MCF 10A (cell line): ENCODE results near the gene MOCS3. TPM values are rescaled to one million over a fixed set of nuclear protein-coding genes. Genes with fewer than 3 reads are reported as not detected.

ENCODE experiments used
- Bru-seq: library from RNA; stranded (reverse); fragments of 400-500 nt; gene quantifications from one replicate; lab custom pipeline; 2021; lab: Mats Ljungman, UMichigan
- BruChase-seq, 2 experiments: library from RNA; stranded (reverse); fragments of 400-500 nt; gene quantifications; one replicate each; lab custom pipeline; 2021; lab: Mats Ljungman, UMichigan
- BruUV-seq: library from RNA; stranded (reverse); fragments of 400-500 nt; replicated peaks from 2 replicates; lab custom pipeline; 2021; lab: Mats Ljungman, UMichigan
- CTCF ChIA-PET: fragments of 300-600 bp; sonication (Branson Sonifier 250); formaldehyde crosslinking; extraction: SDS; loops from one replicate; lab custom pipeline; 2021; ENCODE audit warnings: antibody characterized with exemption, inconsistent platforms; lab: Yijun Ruan, JAX
- POLR2A ChIA-PET: fragments of 300-600, 350-650 bp; sonication (Branson Sonifier 250); formaldehyde crosslinking; extraction: SDS; loops from one replicate; lab custom pipeline; 2020; ENCODE audit warnings: antibody characterized with exemption, inconsistent platforms; lab: Yijun Ruan, JAX
- DNase-seq: peaks from one replicate; pipeline ENCODE4 v3.0.0-alpha.2; 2018; ENCODE audit not compliant: unreplicated experiment
- H3K27ac Mint-ChIP-seq: one replicate; pipeline ENCODE4 v1.8.0; 2022; ENCODE audit warnings: mild to moderate bottlenecking, low read depth, mixed read lengths; ENCODE audit not compliant: unreplicated experiment
- H3K27me3 Mint-ChIP-seq: one replicate; pipeline ENCODE4 v1.8.0; 2022; ENCODE audit warnings: mixed read lengths; ENCODE audit not compliant: insufficient read depth, unreplicated experiment
- H3K36me3 Mint-ChIP-seq: one replicate; pipeline ENCODE4 v1.8.0; 2022; ENCODE audit warnings: mild to moderate bottlenecking, moderate library complexity, mixed read lengths; ENCODE audit not compliant: insufficient read depth, unreplicated experiment
- H3K4me1 Mint-ChIP-seq: one replicate; pipeline ENCODE4 v1.8.0; 2022; ENCODE audit warnings: mixed read lengths; ENCODE audit not compliant: insufficient read depth, unreplicated experiment
- H3K4me3 Mint-ChIP-seq: one replicate; pipeline ENCODE4 v1.8.0; 2022; ENCODE audit warnings: mild to moderate bottlenecking, moderate library complexity, mixed read lengths; ENCODE audit not compliant: unreplicated experiment
- H3K9me3 Mint-ChIP-seq: one replicate; pipeline ENCODE4 v1.8.0; 2022; ENCODE audit warnings: mixed read lengths; ENCODE audit not compliant: unreplicated experiment
- CTCF ChIP-seq: fragments of 200-600 bp; IDR thresholded peaks from one replicate; pipeline ENCODE4 v1.8.0; 2022; ENCODE audit warnings: antibody characterized with exemption, mild to moderate bottlenecking; ENCODE audit not compliant: unreplicated experiment
- intact Hi-C: fragments of 100-400 bp; cut with micrococcal nuclease; formaldehyde crosslinking; loops from 2 replicates; pipeline ENCODE4 v1.14.1; 2022
- long read RNA-seq: library from polyadenylated mRNA; stranded (forward); transcript quantifications from one replicate; pipeline ENCODE4 v2.0.0, GENCODE V29; 2022
- total RNA-seq: library from RNA; stranded (reverse); gene quantifications from 2 replicates; pipeline ENCODE4 v1.2.3, GENCODE V29; 2022

MOCS3 gene
- total RNA-seq (5.8 and 6.0 TPM in 2 replicates), Bru-seq, nascent RNA (percentile 82 among the genes with signal in this experiment), BruChase-seq, experiment 1, labeled RNA remaining after a 6-hour chase (percentile 57 among the genes with signal in this experiment), BruChase-seq, experiment 2, labeled RNA remaining after a 2-hour chase (percentile 89 among the genes with signal in this experiment)
- long read RNA-seq, full-length matches to known transcripts: 32 of 32 reads
- long read RNA-seq, partial matches to known transcripts: 0 of 32 reads
- long read RNA-seq, other reads (novel, unspliced or antisense): 0 of 32 reads

- CTCF ChIA-PET: interaction anchor here (0.6 to 2.9 kb wide), 15 partner anchors 9 to 348 kb away, joined by 3 to 17 read pairs (median 3); partner anchors contain the start of genes ADNP and BCAS4
- Mint-ChIP-seq H3K27me3 (no peaks in the 10 kb centered on the region), H3K27ac (peak within 1 kb of the TSS; percentile 100), H3K4me1 (peaks cover 15% of the 10 kb centered on the region), H3K4me3 (peak within 1 kb of the TSS; percentile 91), H3K9me3 (no peaks in the 10 kb centered on the region), H3K36me3 (peaks cover 64% of the 10 kb centered on the region)
- POLR2A ChIA-PET: interaction anchor here (0.6 to 4.4 kb wide), 46 partner anchors 9 to 1026 kb away, joined by 3 to 136 read pairs (median 6); partner anchors contain the start of genes ADNP, BCAS4, PARD6B and PTPN1
- intact Hi-C loops: loop anchor here (1.0 kb wide), 1 partner anchor 21 kb away; no protein-coding TSS in a partner anchor
- DNase-seq: peak; percentile 92
- TSS peak; percentile 70 for BruUV-seq
- TF ChIP-seq CTCF: no peak
These were observed at the start of gene MOCS3 for GRCh38 chr20:50958615-50959542. Gene MOCS3 (plus strand): TSS chr20:50958818. CDS start chr20:50958843, 25 bp downstream.

GRCh38 chr20:50909413-50909812 is 49.2 kb upstream of the MOCS3 start:
- Mint-ChIP-seq H3K9me3 (no peaks in the 10 kb centered on the region), H3K27me3 (no peaks in the 10 kb centered on the region), H3K27ac (no peak overlapping the region), H3K4me1 (peaks cover 29% of the 10 kb centered on the region), H3K4me3 (no peak overlapping the region), H3K36me3 (peaks cover 54% of the 10 kb centered on the region)
- ChIA-PET POLR2A (interaction anchor here (0.6 to 1.8 kb wide), 5 partner anchors 11 to 716 kb away, joined by 3 to 7 read pairs (median 4); partner anchors contain the start of gene ADNP), CTCF (interaction anchor here (1.2 to 1.8 kb wide), 4 partner anchors 12 to 115 kb away, joined by 3 to 10 read pairs (median 4); partner anchors contain the start of gene BCAS4)
- no peak for TF ChIP-seq CTCF
- intact Hi-C loops: no loop called here
- no TSS peak for BruUV-seq
- no peak for DNase-seq

- CTCF ChIA-PET: interaction anchor here (0.7 to 1.8 kb wide), 5 partner anchors 13 to 276 kb away, joined by 3 to 11 read pairs (median 3); no protein-coding TSS in a partner anchor
- H3K4me3 Mint-ChIP-seq: no peak overlapping the region
These were observed 47.6 kb upstream of the MOCS3 start for GRCh38 chr20:50911030-50911429.

More at GRCh38 chr20:50911030-50911429, 47.6 kb upstream of the MOCS3 start:
- DNase-seq: no peak
- intact Hi-C loops: no loop called here
- Mint-ChIP-seq H3K9me3 (no peaks in the 10 kb centered on the region), H3K27me3 (no peaks in the 10 kb centered on the region), H3K4me1 (peaks cover 32% of the 10 kb centered on the region), H3K36me3 (peaks cover 38% of the 10 kb centered on the region), H3K27ac (peak overlapping the region; percentile 51)
- TF ChIP-seq CTCF: no peak
- POLR2A ChIA-PET: interaction anchor here (0.7 to 2.1 kb wide), 7 partner anchors 9 to 116 kb away, joined by 3 to 10 read pairs (median 6); partner anchors contain the start of gene BCAS4
- BruUV-seq: no TSS peak
